ENCODE measurements around the gene NBL1.

DNA sequence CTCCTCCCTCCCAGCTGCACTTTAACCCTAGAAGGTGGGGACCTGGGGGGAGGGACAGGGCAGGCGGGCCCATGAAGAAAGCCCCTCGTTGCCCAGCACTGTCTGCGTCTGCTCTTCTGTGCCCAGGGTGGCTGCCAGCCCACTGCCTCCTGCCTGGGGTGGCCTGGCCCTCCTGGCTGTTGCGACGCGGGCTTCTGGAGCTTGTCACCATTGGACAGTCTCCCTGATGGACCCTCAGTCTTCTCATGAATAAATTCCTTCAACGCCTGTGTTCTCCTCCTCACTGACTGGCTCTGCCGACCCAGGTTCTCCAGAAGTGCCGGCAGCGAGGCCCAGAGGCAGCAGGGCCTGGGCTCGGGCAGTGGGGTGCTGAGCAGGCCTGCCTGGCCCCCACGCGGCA is 14.1 kb downstream of the NBL1 start:
- TF ChIP-seq, protein P1, sequence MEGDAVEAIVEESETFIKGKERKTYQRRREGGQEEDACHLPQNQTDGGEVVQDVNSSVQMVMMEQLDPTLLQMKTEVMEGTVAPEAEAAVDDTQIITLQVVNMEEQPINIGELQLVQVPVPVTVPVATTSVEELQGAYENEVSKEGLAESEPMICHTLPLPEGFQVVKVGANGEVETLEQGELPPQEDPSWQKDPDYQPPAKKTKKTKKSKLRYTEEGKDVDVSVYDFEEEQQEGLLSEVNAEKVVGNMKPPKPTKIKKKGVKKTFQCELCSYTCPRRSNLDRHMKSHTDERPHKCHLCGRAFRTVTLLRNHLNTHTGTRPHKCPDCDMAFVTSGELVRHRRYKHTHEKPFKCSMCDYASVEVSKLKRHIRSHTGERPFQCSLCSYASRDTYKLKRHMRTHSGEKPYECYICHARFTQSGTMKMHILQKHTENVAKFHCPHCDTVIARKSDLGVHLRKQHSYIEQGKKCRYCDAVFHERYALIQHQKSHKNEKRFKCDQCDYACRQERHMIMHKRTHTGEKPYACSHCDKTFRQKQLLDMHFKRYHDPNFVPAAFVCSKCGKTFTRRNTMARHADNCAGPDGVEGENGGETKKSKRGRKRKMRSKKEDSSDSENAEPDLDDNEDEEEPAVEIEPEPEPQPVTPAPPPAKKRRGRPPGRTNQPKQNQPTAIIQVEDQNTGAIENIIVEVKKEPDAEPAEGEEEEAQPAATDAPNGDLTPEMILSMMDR (conservative IDR thresholded peaks at IDR 0.05) = no peak
- TF ChIP-seq ZFX (IDR thresholded peaks at IDR 0.05) = no peak
